Inflammatory macrophage (primary cell): Measurements from ENCODE around the gene MINDY4.

ENCODE experiments used
- DNase-seq, 2 donors: peaks; one replicate each; pipeline ENCODE4 v3.0.0-alpha.2; 2020 to 2022

Gene MINDY4

DNA sequence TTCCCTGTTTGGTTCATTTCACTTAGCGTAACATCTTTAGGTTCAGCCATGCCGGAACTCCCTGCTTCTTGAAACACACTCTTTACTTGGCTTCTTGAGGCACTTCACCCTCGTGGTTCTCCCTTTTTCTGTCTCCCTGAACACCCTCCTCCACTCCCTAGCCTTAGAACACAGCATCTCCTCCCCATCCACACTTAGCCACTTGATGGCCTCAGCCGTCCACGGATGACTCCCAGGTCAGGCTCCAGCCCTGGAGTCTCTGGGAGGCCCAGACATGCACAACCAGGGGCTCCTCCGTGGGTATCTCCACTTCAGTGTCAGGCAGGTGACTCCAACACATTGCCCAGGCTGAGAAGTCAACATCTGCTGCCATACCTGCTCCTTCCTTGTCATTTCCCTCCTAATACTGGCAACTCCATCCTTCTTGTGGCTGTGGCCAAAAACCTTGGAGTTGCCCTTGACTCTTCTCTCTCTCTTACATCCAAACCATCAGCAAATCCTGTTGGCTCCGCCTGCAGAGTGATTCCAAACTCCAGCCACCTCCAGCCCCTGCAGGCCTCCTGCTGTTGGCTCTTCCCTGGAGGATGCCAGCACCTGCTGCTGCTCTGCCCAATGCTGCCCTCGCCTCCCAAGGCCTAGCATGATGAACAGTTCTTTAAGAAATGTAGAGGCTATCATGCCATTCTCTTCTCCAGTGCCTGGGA, 27.7 kb upstream of the MINDY4 start:
- DNase-seq: no peak

DNA sequence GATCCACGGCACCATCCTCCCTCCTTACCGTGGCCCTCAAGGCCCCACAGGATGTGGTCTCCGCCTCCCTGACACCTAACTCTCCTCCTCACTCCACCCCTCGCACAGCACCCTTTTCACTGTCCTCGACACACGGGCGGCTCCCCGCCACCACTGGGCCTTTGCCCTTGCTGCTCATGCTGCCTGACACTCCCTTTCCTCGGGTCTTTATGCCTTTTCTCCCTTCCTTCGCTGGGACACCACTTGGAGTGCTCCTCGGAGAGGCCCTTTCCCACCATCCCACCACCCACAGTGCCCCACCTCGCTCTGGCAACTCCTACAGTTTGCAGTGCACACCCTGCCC, 27.2 kb upstream of the MINDY4 start:
- DNase-seq: no peak

DNA sequence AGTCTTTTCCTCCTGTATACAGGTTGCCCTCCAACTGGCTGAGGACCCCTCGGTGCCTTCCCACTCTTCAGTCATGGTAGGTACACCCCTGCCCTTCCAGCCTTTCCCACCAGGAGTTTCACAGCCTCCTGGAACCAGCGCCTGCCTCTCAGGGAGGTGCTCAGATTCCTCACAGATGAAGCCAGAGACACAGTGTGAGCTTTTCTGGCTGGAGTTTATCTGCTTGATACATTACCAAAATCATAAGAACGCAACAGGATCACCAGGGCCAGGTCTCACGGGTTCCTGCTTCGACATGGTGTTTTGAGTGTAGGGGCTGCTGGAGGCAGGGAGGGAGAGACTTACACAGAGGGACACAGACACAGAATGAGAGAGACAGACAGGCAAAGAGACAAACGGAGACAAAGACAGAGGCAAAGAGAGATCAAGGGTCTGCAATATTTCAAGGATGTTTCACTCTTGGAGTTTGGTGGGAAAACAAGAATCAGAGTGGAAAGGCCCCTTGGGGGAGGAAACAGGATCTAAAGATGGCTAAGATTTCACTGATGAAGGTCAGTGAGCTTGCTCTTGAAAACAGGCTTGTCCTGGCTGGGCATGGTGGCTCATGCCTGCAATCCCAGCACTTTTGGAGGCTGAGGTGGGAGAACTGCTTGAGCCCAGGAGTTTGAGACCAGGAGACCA, 25.8 kb upstream of the MINDY4 start:
- DNase-seq: no peak

DNA sequence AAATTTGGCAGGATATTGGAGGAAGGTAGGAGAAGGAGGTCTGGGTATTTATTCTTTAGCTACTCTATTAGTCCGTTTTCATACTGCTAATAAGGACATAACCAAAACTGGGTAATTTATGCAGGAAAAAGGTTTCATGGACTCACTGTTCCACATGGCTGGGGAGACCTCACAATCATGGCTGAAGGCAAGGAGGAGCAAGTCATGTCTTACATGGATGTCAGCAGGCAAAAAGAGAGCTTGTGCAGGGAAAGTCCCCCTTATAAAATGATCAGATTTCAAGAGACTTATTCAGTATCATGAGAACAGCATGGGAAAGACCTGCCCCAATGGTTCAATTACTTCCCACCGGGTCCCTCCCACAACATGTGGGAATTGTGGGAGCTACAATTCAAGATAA, 21.2 kb upstream of the MINDY4 start:
- no peak for DNase-seq

DNA sequence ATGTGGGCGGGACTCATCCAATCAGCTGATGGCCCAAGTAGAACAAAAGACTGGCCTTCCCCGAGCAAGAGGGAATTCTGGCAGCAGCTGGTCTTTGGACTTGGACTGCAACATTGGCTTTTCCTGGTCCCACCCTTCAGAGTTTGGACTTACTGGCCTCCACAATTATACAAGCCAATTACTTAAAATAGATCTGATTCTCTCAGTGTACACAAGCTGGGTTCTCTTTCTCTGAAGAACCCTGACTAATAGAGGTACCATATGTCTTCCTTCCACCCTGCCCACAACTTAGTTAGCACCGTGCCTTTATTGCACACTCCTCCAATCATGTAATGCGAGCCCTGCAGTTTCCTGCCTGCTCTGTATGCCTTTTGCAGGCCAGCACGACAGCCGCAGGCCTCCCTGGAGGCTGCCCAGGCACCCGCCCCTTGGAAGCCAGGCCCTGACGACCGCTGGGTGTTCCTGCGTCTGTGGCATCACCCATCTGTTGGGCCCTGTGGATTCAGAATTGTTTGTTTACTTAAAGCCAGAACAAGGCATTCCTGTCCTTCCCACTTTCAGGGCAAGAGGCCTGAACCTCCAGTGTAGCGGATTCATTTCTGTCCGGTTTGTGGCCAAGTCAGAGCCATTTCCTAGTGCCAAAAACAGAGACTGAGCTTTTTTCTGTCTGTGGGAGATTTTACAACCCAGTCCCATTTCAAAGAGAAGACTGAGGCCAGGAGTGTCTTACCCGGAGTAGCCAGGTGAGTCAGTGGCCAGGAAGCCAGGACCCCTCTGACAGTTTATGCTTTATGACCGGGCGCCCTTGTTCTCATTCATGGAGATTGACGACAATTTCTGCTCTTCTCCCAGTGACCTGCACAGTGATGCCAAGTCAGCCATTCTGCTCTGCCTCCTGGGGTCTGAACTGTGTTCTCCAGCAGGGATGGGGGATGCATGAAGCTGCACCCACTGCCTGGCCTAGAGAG, 20.2 kb upstream of the MINDY4 start:
- no peak for DNase-seq

DNA sequence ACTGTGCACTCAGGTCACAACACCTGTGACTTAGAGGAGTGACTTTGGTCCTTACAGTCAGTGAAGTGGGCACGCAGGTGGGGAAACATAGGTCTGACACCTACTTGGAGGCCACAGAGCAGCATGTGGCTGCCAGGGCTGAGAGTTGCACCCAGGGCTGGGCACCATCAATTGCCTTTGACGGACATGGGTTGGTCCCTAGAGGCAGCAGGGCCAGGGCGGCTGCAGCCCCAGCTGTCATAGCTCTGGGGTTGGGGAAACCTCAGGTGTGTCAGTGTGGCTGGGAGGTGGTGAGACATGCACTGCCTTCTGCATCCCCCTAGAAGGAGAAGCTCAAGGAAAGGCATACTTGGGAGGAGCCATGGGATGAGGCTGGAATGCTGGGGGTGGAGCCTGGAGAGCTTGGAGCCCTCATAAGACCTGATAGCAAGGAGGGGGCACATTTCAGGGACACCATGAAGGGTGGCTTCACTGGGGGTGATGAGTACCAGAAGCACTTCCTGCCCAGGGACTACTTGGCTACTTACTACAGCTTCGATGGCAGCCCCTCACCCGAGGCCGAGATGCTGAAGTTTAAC, 19.4 kb upstream of the MINDY4 start, which contains the start of gene INMT:
Gene INMT (plus strand): TSS at position 440 of the 578 bp plus-strand sequence. CDS start 16 bp downstream, at position 456.
- DNase-seq: no peak

DNA sequence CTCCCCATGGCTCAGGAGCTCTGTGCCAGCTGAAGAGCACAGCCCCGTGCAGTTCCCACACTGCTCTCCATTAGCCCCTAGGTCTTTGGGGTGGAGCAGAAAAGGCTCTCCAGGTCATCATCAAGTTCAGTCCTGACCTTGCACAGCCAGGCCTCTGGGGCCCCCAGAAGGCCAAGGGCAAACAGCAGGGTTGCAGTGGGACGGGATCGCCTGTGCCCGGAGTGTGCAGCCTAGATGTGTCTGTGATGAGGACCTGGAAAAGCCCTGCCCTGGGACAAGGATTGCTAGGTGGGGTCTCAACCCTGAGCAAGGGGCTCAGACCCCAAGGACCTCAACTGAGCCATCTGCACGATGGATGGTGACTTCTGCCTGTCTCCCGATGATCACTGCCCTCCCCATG, 18.7 kb upstream of the MINDY4 start:
- DNase-seq: no peak

DNA sequence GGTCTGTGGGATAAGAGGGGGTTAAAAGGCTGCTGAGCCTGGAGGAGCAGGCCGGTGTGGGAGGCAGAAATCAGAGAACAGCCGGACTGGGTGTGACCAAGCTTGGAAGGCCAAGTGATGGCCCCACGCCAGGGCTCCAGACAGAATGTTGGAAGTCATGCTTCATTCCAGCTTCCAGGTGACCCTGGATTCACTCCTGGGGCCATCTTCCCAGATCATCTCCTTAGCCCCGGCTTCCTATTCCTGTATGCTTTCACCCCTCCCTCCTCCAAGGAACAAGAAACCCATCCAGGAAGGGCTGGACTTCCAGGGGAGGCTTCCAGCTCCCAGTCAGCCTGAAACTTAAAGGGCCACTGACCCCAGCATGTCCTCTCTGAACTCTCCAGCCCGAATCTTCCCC, 18.2 kb upstream of the MINDY4 start:
- no peak for DNase-seq

DNA sequence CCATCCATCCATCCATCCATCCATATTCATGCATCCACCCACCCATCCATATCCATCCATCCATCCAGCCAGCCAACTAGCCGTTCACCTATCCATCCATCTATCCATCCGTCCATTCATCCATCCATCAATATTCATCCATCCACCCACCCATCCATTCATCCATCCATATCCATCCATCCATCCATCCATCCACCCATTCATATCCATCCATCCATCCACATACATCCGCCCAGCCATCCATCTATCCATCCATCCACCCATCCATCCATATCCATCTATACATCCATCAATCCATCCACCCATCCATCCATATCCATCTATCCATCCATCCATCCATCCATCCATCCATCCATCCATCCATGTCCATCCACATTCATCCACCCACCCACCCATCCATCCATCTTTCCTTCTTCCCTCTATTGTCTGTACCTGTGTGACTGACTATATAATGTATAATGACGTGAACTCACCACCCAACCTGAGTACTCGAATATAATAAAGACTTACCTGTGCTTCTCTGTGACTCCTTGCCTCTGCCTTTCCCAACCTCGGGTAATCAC, 16.8 kb upstream of the MINDY4 start:
- no peak for DNase-seq

DNA sequence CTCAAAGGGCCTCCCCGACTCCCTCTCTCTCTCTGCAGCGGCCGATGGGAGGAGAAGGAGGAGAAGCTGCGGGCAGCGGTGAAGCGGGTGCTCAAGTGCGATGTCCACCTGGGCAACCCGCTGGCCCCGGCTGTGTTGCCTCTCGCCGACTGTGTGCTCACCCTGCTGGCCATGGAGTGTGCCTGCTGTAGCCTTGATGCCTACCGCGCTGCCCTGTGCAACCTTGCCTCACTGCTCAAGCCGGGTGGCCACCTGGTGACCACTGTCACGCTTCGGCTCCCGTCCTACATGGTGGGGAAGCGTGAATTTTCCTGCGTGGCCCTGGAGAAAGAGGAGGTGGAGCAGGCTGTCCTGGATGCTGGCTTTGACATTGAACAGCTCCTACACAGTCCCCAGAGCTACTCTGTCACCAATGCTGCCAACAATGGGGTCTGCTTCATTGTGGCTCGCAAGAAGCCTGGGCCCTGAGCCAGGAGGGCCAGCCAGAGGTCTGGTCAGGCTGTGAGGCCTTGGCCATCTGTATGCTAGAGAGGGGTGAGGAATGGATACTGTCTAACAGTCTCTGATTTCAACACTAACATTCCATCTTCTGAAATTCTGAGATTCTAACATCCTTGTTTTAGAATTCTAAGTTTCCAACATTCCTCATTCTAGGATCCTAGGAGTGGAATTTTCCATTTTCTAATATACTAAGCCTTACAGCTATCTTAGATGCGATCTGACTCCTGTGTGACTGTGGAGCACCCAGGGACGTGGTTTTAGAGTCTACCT, 15.6 kb upstream of the MINDY4 start:
- DNase-seq: no peak

DNA sequence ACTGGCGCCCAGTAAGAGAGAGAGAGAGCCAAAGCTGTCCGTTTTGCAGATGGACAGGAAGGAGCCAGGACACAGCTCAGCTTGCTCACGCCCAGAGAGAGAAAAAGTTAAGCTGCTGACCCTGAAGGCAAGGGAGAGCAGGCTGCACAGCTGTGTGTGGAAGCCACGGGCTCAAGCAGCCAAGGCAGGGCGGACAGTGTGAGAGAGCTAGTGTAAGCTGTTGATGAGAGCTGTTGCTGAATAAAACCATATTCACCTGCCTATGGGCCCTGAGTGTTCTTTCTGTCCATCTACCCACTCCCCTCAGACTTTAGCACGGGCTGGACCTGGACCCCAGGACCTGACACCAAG, 13.9 kb upstream of the MINDY4 start:
- DNase-seq: no peak

DNA sequence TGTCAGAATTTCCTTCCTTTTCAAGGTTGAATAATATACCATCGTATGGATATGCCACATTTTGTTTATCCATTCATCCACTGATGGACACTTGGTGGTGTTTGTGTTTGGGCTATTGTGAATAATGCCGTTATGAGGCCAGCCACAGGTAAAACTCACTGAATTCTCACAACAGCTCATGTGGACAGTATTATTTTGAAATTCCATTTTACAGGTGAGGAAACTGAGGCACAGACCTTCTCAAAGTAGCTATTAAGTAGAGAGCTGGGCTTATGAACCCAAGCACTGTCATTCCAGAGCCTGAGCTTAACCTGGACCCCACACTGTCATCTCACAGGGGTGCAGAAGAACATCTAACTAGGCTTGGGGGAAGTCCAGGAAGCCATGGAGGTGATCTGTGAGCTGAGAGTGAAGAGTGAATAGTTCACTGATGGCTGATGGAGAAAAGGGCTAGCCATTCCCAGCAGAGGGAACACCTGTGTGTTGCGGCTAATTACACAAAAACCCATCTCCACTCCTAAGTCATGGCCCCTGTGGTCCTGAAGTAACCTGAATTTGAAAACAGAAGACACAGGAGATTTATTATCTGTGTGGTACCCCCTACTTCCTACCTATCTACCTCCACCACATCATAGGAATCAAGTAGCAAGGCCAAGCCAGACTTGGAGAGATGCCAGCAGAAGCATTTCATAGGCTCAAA, 10.6 kb upstream of the MINDY4 start:
- no peak for DNase-seq

DNA sequence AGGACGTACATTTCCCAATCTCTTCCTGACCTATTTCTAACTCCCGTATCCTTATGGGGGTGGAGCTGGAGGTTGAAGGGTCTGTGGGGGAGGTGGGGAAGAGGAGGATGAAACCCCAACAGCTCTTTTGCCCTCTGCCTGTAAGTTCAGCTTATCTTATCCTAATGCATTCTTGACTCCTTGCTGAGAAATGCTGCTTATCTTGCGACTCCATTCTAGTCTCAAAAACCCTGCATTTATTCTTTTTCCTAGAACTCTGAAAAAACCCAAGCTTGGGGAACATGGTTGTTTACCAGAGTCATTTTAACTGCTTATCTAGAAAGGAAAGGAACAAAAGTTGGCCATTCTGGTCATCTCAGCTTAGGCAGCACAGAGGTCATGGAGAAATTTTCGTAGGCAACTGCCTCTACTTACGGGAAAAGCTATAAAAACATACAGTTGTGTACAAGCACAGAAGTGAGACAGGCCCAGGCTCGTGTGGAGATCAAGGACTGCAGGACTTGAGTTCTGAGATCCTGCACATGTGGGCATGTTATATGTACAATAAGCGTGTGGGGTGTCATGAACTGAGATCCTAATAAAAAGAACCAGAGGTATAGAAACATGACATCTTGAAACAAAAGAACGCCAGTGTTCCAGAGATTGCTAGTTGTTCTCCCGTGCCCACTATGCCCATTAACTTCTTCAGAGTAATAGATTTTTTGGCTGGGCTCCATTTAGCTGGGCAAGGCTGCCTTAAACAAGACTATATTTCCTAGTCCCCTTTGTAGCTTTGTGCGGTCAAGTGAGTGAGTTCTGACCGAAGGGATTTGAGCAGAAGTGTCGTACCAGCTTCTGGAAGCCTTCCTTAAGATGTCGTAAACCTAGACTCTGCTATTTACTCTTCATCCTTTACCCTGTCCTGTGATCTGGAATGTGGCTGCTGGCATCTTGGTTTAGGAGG, 9.7 kb upstream of the MINDY4 start:
- no peak for DNase-seq

DNA sequence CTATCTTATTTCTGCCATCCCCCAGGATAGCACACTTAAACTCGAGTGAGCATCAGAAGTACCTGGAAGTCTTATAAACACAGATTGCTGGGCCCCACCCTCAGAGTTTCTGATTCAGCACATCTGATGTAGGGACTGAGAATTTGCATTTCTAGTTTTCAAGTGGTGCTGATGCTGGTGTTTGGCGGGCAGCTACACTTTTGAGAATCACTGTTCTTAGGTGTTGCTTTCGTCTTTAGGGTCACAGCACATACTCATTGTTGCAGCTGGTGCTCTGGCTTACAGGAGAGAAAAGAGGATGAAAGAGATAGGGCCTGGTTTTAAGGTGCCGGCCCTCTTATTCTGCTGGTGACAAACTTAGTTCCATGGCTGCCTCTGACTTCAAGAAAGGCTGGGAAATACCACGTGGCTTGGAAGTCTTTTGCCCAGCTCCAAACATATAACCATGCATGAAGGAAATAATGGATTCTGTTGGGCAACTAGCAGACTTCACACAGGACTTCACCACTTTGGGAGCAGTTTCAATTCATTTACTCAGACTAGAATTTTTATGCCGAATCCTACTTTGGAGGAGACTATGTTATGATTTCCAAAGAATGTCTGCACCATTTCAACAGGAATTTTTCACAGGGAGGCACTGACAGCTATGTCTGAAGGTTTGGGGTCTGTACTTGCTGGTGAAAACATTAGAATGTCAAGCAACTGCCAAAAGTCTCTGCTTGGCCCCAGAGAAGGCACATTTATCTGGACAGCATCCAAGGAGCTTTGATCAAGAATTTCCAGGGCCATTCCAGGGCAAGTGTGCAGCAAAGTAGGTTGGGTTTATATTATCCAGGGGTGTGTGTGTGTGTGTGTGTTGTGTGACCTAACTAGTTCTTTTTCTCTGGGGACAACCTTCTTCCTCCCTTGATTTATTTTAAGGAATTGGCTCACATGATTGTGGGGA, 6.9 kb upstream of the MINDY4 start:
- DNase-seq: no peak

DNA sequence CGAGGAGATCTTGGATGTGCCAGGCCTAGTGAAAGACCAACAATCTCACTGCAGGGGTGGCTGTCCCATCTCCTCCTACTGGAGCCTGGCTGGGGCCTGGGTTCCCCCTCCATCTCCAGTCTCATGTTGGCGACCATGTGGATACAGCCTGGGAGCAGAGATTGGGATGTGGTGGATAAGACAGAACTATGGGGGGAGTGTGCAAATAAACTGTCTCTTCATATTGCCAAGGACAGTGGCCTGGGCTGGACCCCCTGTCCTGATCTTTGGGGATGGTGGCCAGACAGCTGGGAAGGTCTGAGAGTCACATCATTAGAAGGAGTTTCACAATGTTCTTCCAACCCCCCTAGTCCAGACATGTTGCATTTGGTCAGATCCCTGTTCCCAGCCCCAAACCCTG, 5.8 kb upstream of the MINDY4 start:
- no peak for DNase-seq

DNA sequence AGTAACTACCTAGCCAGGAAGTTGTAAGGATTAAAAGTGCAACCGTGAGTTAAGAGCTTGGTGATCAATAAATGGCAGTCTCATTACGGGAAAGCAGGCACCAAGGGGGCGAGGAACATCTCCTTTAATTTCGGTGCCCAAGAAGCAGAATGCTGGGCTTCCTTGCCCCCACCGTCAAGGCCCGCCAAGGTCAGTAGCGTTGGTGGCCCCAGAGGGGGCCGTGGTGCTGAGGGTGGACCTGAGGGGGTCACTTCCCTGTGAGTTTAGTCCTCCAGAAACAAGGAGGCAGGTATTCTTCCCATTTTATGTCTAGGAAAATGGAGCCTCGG, 408 bp upstream of the MINDY4 start:
- no peak for DNase-seq

DNA sequence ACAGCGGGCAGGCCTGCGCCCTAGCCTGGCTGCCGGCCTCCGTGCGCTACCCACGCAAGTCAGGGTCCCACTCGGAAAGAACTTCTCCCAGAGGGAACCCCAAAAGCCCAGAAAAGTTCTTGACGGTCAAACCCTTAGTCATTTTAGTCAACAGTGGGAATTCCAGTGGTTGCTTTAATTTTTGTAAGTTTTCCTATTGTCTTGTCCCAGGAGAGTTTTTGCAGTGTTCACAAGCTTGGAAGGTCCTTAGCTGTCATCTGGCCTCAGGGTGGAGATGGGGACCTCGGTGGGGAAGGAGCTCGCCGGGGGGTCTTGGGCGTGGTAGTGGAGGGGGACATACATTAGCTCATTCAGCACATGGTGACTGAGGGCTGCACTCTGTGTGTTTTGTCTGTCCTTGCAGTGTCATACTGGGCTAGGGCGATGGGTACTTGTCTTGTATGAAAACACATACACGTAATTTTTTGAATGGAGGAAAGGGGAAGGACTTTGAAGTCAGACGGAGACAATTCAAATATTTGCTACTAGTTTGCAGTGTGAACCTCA, 736 bp downstream of the MINDY4 start:
- no peak for DNase-seq

DNA sequence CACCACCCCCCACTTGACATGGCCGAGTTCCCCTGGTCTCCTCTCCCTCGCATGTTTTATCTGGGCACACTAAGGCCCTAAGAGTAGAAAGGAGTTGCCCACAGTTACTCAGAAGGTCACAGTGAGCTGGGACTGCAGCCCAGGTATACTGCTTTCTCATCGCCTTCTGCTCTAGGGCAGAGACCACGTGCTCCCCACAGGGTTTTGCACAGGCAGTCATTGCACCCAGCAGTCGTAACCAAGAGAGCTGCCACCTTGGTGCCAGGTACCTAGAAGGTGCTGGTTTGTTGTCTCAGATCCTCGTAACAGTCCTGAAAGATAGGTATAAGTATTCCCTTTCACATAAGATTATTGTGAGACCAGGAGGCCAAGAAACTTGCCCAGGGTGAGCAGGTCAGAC, 1.8 kb downstream of the MINDY4 start:
- no peak for DNase-seq

DNA sequence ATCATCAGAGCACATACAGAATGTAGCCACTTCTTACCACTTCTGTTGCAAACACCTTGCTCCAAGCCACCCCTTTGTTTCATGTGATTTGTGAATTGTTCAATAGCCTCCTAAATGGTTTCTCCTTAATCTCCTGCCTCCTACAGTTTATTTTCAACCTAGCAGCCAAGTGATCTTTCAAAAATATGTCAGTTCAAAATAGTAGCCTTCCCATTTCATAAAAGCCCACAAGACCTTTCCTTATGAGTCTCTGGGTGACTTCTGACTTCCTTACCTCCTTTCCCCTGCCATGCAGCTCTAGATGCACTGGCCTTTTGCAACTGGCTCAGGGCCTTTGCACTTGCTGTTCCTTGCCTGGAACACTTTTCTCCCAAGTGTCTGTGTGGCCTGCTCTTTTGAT, 4.8 kb downstream of the MINDY4 start:
- no peak for DNase-seq
